Smooth muscle cell (in vitro differentiated cells): ENCODE results near the gene ZNF664. TPM values are rescaled to one million over a fixed set of nuclear protein-coding genes. Genes with fewer than 3 reads are reported as not detected.
A peak's percentile ranks its signal among the peaks of the same experiment; 100 is the strongest.

Source experiments
- DNase-seq: peaks from one replicate; lab custom pipeline; 2025; ENCODE audit not compliant: unreplicated experiment; lab: John Stamatoyannopoulos, UW
- H2AFZ ChIP-seq: fragments of 200-600 bp; sonication (generic); 2 replicates; pipeline ENCODE4 v1.6.0; 2016; ENCODE audit warnings: antibody characterized with exemption, low read depth, mild to moderate bottlenecking
- H3F3A ChIP-seq: fragments of 200-600 bp; sonication (generic); 2 replicates; pipeline ENCODE4 v1.6.0; 2017; ENCODE audit warnings: antibody characterized with exemption, low read depth
- H3K27ac ChIP-seq: fragments of 200-600 bp; sonication (generic); 2 replicates; pipeline ENCODE4 v1.5.1; 2016; ENCODE audit warnings: low read depth, mild to moderate bottlenecking
- H3K27me3 ChIP-seq: fragments of 200-600 bp; sonication (generic); 2 replicates; pipeline ENCODE4 v1.6.1; 2016; ENCODE audit warnings: low read depth, mild to moderate bottlenecking
- H3K36me3 ChIP-seq: fragments of 200-600 bp; sonication (generic); 2 replicates; pipeline ENCODE4 v1.5.1; 2016; ENCODE audit warnings: low read depth
- H3K4me1 ChIP-seq: fragments of 200-600 bp; sonication (generic); 2 replicates; pipeline ENCODE4 v1.5.1; 2016; ENCODE audit warnings: low read depth
- H3K4me2 ChIP-seq: fragments of 200-600 bp; sonication (generic); 2 replicates; pipeline ENCODE4 v1.6.0; 2016; ENCODE audit warnings: mild to moderate bottlenecking
- H3K4me3 ChIP-seq: fragments of 200-600 bp; sonication (generic); 2 replicates; pipeline ENCODE4 v1.5.1; 2016; ENCODE audit warnings: mild to moderate bottlenecking
- H3K79me2 ChIP-seq: fragments of 200-600 bp; sonication (generic); 2 replicates; pipeline ENCODE4 v1.6.0; 2016; ENCODE audit warnings: low read depth, mild to moderate bottlenecking
- H3K9ac ChIP-seq: fragments of 200-600 bp; sonication (generic); 2 replicates; pipeline ENCODE4 v1.6.0; 2016; ENCODE audit warnings: low read depth
- H3K9me3 ChIP-seq: fragments of 200-600 bp; sonication (generic); replicated peaks from 2 replicates; pipeline ENCODE4 v1.5.1; 2016; ENCODE audit warnings: low read depth
- H4K20me1 ChIP-seq: fragments of 200-600 bp; sonication (generic); 2 replicates; pipeline ENCODE4 v1.6.0; 2016; ENCODE audit warnings: low read depth
- CTCF ChIP-seq: fragments of 200-600 bp; sonication (generic); IDR thresholded peaks from 2 replicates; pipeline ENCODE4 v1.5.1; 2017; ENCODE audit warnings: borderline replicate concordance, mild to moderate bottlenecking, antibody characterized with exemption; ENCODE audit not compliant: insufficient read depth, poor library complexity, severe bottlenecking
- WGBS: methylation state at CpG from one replicate; pipeline ENCODE4 v1.1.7; 2016; ENCODE audit warnings: low lambda C conversion rate; 5-methylcytosine and 5-hydroxymethylcytosine counted together
- polyA plus RNA-seq: library from polyadenylated mRNA; unstranded; fragments of >200 nt; fragmentation: Nextera tagmentation; extraction: Ambion mirVana; gene quantifications from 2 replicates; pipeline ENCODE4 v1.2.1, GENCODE V29; 2016
- total RNA-seq: library from RNA; depleted of rRNA; stranded (reverse); fragments of >200 nt; gene quantifications from 2 replicates; pipeline ENCODE4 v1.2.3, GENCODE V29; 2014

ZNF664 gene
- total and polyA plus RNA-seq, 2 experiments from 2014 or later = 6.4 to 47.7 TPM

DNA sequence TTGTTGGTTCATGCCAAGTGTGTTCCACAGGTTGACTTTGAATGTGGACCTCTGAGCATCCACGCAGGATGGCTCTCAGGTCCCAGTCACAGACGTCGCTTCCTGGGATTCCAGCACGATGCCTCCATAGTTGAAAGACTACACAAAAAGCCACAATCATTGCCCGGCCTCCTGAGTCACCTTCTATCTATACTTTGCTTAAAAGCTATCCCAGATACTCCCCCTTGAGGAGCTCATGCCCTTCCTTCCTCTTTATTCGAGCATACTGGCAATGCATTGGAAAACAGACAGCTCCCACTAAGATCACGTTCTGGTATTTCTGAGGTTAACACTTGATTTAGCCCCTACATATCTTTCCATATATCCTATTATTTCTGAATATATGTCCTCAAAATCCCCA, 40.1 kb downstream of the ZNF664 start:
- Histone ChIP-seq H3K4me2 (no peak overlapping the region), H3K27ac (no peak overlapping the region), H3K36me3 (peaks cover 11% of the 10 kb centered on the region), H3K4me3 (no peak overlapping the region), H3K9ac (no peak overlapping the region), H3K79me2 (peaks cover 13% of the 10 kb centered on the region), H3K4me1 (no peaks in the 10 kb centered on the region), H3K27me3 (no peaks in the 10 kb centered on the region), H4K20me1 (peaks cover 15% of the 10 kb centered on the region), H3K9me3 (no peaks in the 10 kb centered on the region), H2AFZ (no peak overlapping the region), H3F3A (no peaks in the 10 kb centered on the region)
- DNase-seq = no peak
- TF ChIP-seq CTCF = no peak
- WGBS = 89% methylated on average over 7 of the region's 7 CpGs

GRCh38 chr12:124015494-124016461, 42.8 kb downstream of the ZNF664 start:
- H3K36me3 ChIP-seq = peaks cover 11% of the 10 kb centered on the region
- no peak for DNase-seq
- no peaks in the 10 kb centered on the region for H3K9me3 ChIP-seq
- no peak overlapping the region for H2AFZ ChIP-seq
- H3K27ac ChIP-seq = peak overlapping the region; percentile 40
- no peaks in the 10 kb centered on the region for H3K27me3 ChIP-seq
- no peaks in the 10 kb centered on the region for H3K79me2 ChIP-seq
- H3K4me3 ChIP-seq = no peak overlapping the region
- no peaks in the 10 kb centered on the region for H3F3A ChIP-seq
- WGBS = 53% methylated on average over 13 of the region's 13 CpGs
- peak overlapping the region; percentile 25 for H3K4me2 ChIP-seq
- no peak overlapping the region for H3K9ac ChIP-seq
- TF ChIP-seq CTCF = no peak
- no peaks in the 10 kb centered on the region for H3K4me1 ChIP-seq
- H4K20me1 ChIP-seq = no peaks in the 10 kb centered on the region

- WGBS = 97% methylated on average over 2 of the region's 2 CpGs
- no peak for DNase-seq
- Histone ChIP-seq H3F3A (no peaks in the 10 kb centered on the region), H3K27me3 (no peaks in the 10 kb centered on the region), H3K4me1 (no peaks in the 10 kb centered on the region), H3K36me3 (peaks cover under 1% of the 10 kb centered on the region), H3K27ac (no peak overlapping the region), H3K9me3 (no peaks in the 10 kb centered on the region), H3K79me2 (no peaks in the 10 kb centered on the region), H3K4me2 (no peak overlapping the region), H3K4me3 (no peak overlapping the region), H4K20me1 (no peaks in the 10 kb centered on the region), H3K9ac (no peak overlapping the region), H2AFZ (no peak overlapping the region)
- no peak for TF ChIP-seq CTCF
Measured at GRCh38 chr12:124017064-124017463, 44.0 kb downstream of the ZNF664 start.
